H1 (cell line): ENCODE results near the gene MARCHF3. TPM values are rescaled to one million over a fixed set of nuclear protein-coding genes. Genes with fewer than 3 reads are reported as not detected.

Experiments
- CTCF ChIA-PET: fragments of 300-600 bp; sonication (Branson Sonifier 250); formaldehyde crosslinking; loops from one replicate; lab custom pipeline; 2021; ENCODE audit not compliant: partially characterized antibody; lab: Charles Lee
- POLR2A ChIA-PET: fragments of 300-600 bp; sonication (Branson Sonifier 250); formaldehyde crosslinking; loops from one replicate; lab custom pipeline; 2021; ENCODE audit warnings: inconsistent platforms; ENCODE audit not compliant: partially characterized antibody; lab: Charles Lee
- DNase-seq, 2 experiments: peaks; one replicate each; pipeline versions ENCODE4 v3.0.0 to v3.0.0-alpha.2; 2010 to 2022; ENCODE audit warnings: low spot score in 2 of 2, low read depth in 1 of 2, mixed read lengths in 1 of 2
- FAIRE-seq: peaks from 2 replicates; lab custom pipeline; 2011; peaks lifted over from hg19 to GRCh38; lab: Jason Lieb, UNC
- H2AFZ ChIP-seq: 2 replicates; pipeline ENCODE4 v1.8.1; 2012; ENCODE audit warnings: low read length, inconsistent platforms
- H2AK5ac ChIP-seq: 2 replicates; pipeline ENCODE4 v1.6.1; 2013; ENCODE audit warnings: low read depth, low read length
- H2BK120ac ChIP-seq: replicated peaks from 2 replicates; pipeline ENCODE3; 2013; ENCODE audit warnings: low read depth, low read length, inconsistent platforms
- H2BK12ac ChIP-seq: 2 replicates; pipeline ENCODE4 v1.6.1; 2013; ENCODE audit warnings: low read depth, low read length
- H2BK15ac ChIP-seq: 2 replicates; pipeline ENCODE4 v1.6.1; 2013; ENCODE audit warnings: low read length
- H2BK20ac ChIP-seq: 2 replicates; pipeline ENCODE4 v1.6.1; 2013; ENCODE audit warnings: low read length
- H2BK5ac ChIP-seq: 2 replicates; pipeline ENCODE4 v1.6.1; 2013; ENCODE audit warnings: low read depth, low read length
- H3K14ac ChIP-seq: 2 replicates; pipeline ENCODE4 v1.6.1; 2013; ENCODE audit warnings: inconsistent platforms; ENCODE audit not compliant: insufficient read length
- H3K18ac ChIP-seq: 2 replicates; pipeline ENCODE4 v1.6.1; 2013; ENCODE audit warnings: low read length; ENCODE audit errors: extremely low read depth
- H3K23ac ChIP-seq: 2 replicates; pipeline ENCODE4 v1.6.1; 2013; ENCODE audit warnings: inconsistent platforms; ENCODE audit not compliant: insufficient read length
- H3K23me2 ChIP-seq: 2 replicates; pipeline ENCODE4 v1.6.1; 2013; ENCODE audit warnings: low read depth, low read length
- H3K27ac ChIP-seq: 2 replicates; pipeline ENCODE4 v1.6.1; 2011; ENCODE audit warnings: low read depth, low read length, inconsistent platforms
- H3K27me3 ChIP-seq, 4 experiments: replicated peaks in 1 of 4; 1 replicate in 1 of 4; 2 replicates in 3 of 4; pipeline versions ENCODE4 v1.6.1 to v1.8.1; 2011 to 2013; ENCODE audit warnings: low read length in 3 of 4, mild to moderate bottlenecking in 3 of 4, inconsistent platforms in 2 of 4, mixed read lengths in 2 of 4, moderate library complexity in 1 of 4; ENCODE audit not compliant: control insufficient read depth in 3 of 4, insufficient read depth in 3 of 4; ENCODE audit errors: extremely low read depth in 1 of 4
- H3K36me3 ChIP-seq, 4 experiments: 2 replicates each; pipeline versions ENCODE4 v1.6.1 to v1.8.1; 2011 to 2013; ENCODE audit warnings: mild to moderate bottlenecking in 4 of 4, low read length in 3 of 4, moderate library complexity in 2 of 4, control low read depth in 1 of 4, inconsistent platforms in 1 of 4; ENCODE audit not compliant: insufficient read depth in 4 of 4, control insufficient read depth in 2 of 4
- H3K4ac ChIP-seq: replicated peaks from 2 replicates; pipeline ENCODE3; 2013; ENCODE audit warnings: low read length, low read depth, mixed read lengths, inconsistent platforms; ENCODE audit not compliant: insufficient read length
- H3K4me1 ChIP-seq, 4 experiments: replicated peaks in 1 of 4; 1 replicate in 1 of 4; 2 replicates in 3 of 4; pipeline versions ENCODE4 v1.6.1 to v1.8.1; 2011 to 2013; ENCODE audit warnings: low read length in 3 of 4, inconsistent platforms in 2 of 4, mixed read lengths in 1 of 4; ENCODE audit not compliant: insufficient read depth in 4 of 4, control insufficient read depth in 3 of 4
- H3K4me2 ChIP-seq, 2 experiments: 2 replicates each; pipeline versions ENCODE4 v1.6.1 to v1.8.1; 2011 to 2013; ENCODE audit warnings: low read depth in 2 of 2, low read length in 2 of 2, control low read depth in 1 of 2, inconsistent platforms in 1 of 2, mild to moderate bottlenecking in 1 of 2; ENCODE audit not compliant: insufficient read depth in 1 of 2
- H3K4me3 ChIP-seq, 4 experiments: fragments of 200-600, 300-600 bp in 1 of 4; sonication (generic), shearing (Covaris generic), sonication (Bioruptor Twin) in 1 of 4; 2 replicates each; pipeline versions ENCODE4 v1.5.1 to v1.8.1; 2011 to 2016; ENCODE audit warnings: low read length in 4 of 4, low read depth in 3 of 4, control low read depth in 2 of 4, inconsistent platforms in 2 of 4, mild to moderate bottlenecking in 2 of 4, mixed read lengths in 1 of 4, moderate library complexity in 1 of 4; ENCODE audit not compliant: insufficient read depth in 2 of 4; ENCODE audit errors: extremely low read depth in 1 of 4
- H3K56ac ChIP-seq: replicated peaks from 2 replicates; pipeline ENCODE3; 2013; ENCODE audit warnings: low read depth, mild to moderate bottlenecking, mixed read lengths, low read length, inconsistent platforms; ENCODE audit not compliant: insufficient read length
- H3K79me1 ChIP-seq: 2 replicates; pipeline ENCODE4 v1.6.1; 2013; ENCODE audit warnings: low read depth, low read length, control low read depth
- H3K79me2 ChIP-seq, 2 experiments: 2 replicates each; pipeline versions ENCODE4 v1.6.1 to v1.8.1; 2012 to 2013; ENCODE audit warnings: low read length in 2 of 2, mild to moderate bottlenecking in 2 of 2, inconsistent platforms in 1 of 2; ENCODE audit not compliant: insufficient read depth in 2 of 2, control insufficient read depth in 1 of 2
- H3K9ac ChIP-seq, 4 experiments: replicated peaks in 1 of 4; 1 replicate in 1 of 4; 2 replicates in 3 of 4; pipeline versions ENCODE4 v1.6.1 to v1.8.1; 2011 to 2013; ENCODE audit warnings: low read depth in 3 of 4, low read length in 3 of 4, control low read depth in 2 of 4, mild to moderate bottlenecking in 2 of 4, moderate library complexity in 2 of 4, inconsistent platforms in 1 of 4; ENCODE audit errors: extremely low read depth in 1 of 4
- H3K9me3 ChIP-seq, 2 experiments: 2 replicates each; pipeline versions ENCODE4 v1.6.1 to v1.8.1; 2012 to 2013; ENCODE audit warnings: mild to moderate bottlenecking in 2 of 2, moderate library complexity in 2 of 2, control low read depth in 1 of 2, inconsistent platforms in 1 of 2, low read depth in 1 of 2, low read length in 1 of 2, mixed read lengths in 1 of 2; ENCODE audit not compliant: insufficient read depth in 2 of 2
- H4K20me1 ChIP-seq, 2 experiments: replicated peaks in 1 of 2; 2 replicates each; pipeline versions ENCODE3 to v1.8.1; 2011 to 2013; ENCODE audit warnings: inconsistent platforms in 2 of 2, low read length in 2 of 2, mild to moderate bottlenecking in 1 of 2; ENCODE audit not compliant: insufficient read depth in 2 of 2, control insufficient read depth in 1 of 2
- H4K5ac ChIP-seq: 2 replicates; pipeline ENCODE4 v1.6.1; 2013; ENCODE audit warnings: low read length, low read depth, mixed read lengths, inconsistent platforms; ENCODE audit not compliant: insufficient read length
- H4K8ac ChIP-seq: 2 replicates; pipeline ENCODE4 v1.8.0; 2013; ENCODE audit warnings: mild to moderate bottlenecking, moderate library complexity, low read length, inconsistent platforms; ENCODE audit not compliant: insufficient read depth; ENCODE audit errors: extremely low read depth
- H4K91ac ChIP-seq: replicated peaks from 2 replicates; pipeline ENCODE3; 2013; ENCODE audit warnings: low read length, mixed read lengths, inconsistent platforms; ENCODE audit not compliant: insufficient read length
- CHD1 ChIP-seq: IDR thresholded peaks from 2 replicates; pipeline ENCODE4 v1.6.1; 2012; ENCODE audit warnings: low read depth, low read length, improper control_type of control experiment
- EP300 ChIP-seq, 2 experiments: IDR thresholded peaks; 1 replicate in 1 of 2; 2 replicates in 1 of 2; pipeline ENCODE4 v1.6.1; 2011 to 2012; ENCODE audit warnings: low read depth in 2 of 2, low read length in 2 of 2, mild to moderate bottlenecking in 2 of 2, borderline replicate concordance in 1 of 2, inconsistent platforms in 1 of 2, moderate library complexity in 1 of 2
- EZH2 ChIP-seq: fragments of 200-600 bp; sonication (generic); IDR thresholded peaks from 2 replicates; pipeline ENCODE4 v1.7.1; 2012; ENCODE audit warnings: low read depth, mild to moderate bottlenecking, moderate library complexity, low read length, inconsistent platforms; ENCODE audit not compliant: severe bottlenecking
- GABPA ChIP-seq: IDR thresholded peaks from 2 replicates; pipeline ENCODE4 v1.6.1; 2011; ENCODE audit warnings: mild to moderate bottlenecking, low read length, moderate library complexity, borderline replicate concordance; ENCODE audit not compliant: insufficient read depth
- JUN ChIP-seq: IDR thresholded peaks from 2 replicates; pipeline ENCODE4 v1.6.1; 2011; ENCODE audit warnings: low read depth, mild to moderate bottlenecking, improper control_type of control experiment, low read length
- POU5F1 ChIP-seq: IDR thresholded peaks from 2 replicates; pipeline ENCODE4 v1.6.1; 2011; ENCODE audit warnings: low read depth, mild to moderate bottlenecking, low read length, moderate library complexity
- RFX5 ChIP-seq: IDR thresholded peaks from 2 replicates; pipeline ENCODE4 v1.6.1; 2011; ENCODE audit warnings: low read depth, low read length, improper control_type of control experiment, borderline replicate concordance
- RXRA ChIP-seq: IDR thresholded peaks from 2 replicates; pipeline ENCODE4 v1.6.1; 2011; ENCODE audit warnings: low read depth, mild to moderate bottlenecking, low read length, moderate library complexity; ENCODE audit not compliant: insufficient read depth
- SP4 ChIP-seq: IDR thresholded peaks from 2 replicates; pipeline ENCODE4 v1.6.1; 2012; ENCODE audit warnings: low read length, inconsistent platforms
- TAF7 ChIP-seq: optimal IDR thresholded peaks from 2 replicates; pipeline ENCODE3; 2011; ENCODE audit warnings: low read depth, mild to moderate bottlenecking, inconsistent platforms, low read length, moderate library complexity, borderline replicate concordance
- WGBS, 2 experiments: shearing (Covaris generic) in 1 of 2; methylation state at CpG; one replicate each; pipeline versions ENCODE4 v1.1.6 to v1.1.7; 2013 to 2015; ENCODE audit warnings: low lambda C conversion rate in 2 of 2, mixed read lengths in 2 of 2, inconsistent platforms in 1 of 2, low coverage in 1 of 2, missing lambda C conversion rate in 1 of 2; ENCODE audit not compliant: insufficient replicate concordance in 2 of 2, insufficient coverage in 1 of 2, insufficient read length in 1 of 2; ENCODE audit errors: extremely low coverage in 1 of 2, missing lambda C conversion rate in 1 of 2; 5-methylcytosine and 5-hydroxymethylcytosine counted together
- polyA plus RNA-seq, 7 experiments: library from polyadenylated mRNA; depleted of rRNA in 3 of 7; stranded (reverse) in 5 of 7; unstranded in 2 of 7; fragments of >200 nt in 5 of 7; fragments of 200-250 nt in 2 of 7; gene quantifications; 1 replicate in 5 of 7; 2 replicates in 1 of 7; 4 replicates in 1 of 7; pipeline versions ENCODE4 v1.2.1 to v1.2.3, GENCODE V29; 2011 to 2013; ENCODE audit warnings: missing spikeins in 2 of 7, mixed read lengths in 2 of 7
- total RNA-seq: library from RNA; stranded (reverse); fragmentation: NEBNext Ultra II Directional; extraction: Animal tissue kit (Norgen Biotek cat#: 25700); gene quantifications from 2 replicates; pipeline ENCODE4 v1.2.1, GENCODE V29; 2021
- TF ChIP-seq, protein P1 (sequence below): IDR thresholded peaks from 2 replicates; pipeline ENCODE4 v1.6.1; 2012; ENCODE audit warnings: inconsistent platforms
- TF ChIP-seq, protein P2 (sequence below): IDR thresholded peaks from 2 replicates; pipeline ENCODE4 v1.6.1; 2012; ENCODE audit warnings: low read length, inconsistent platforms

The MARCHF3 gene
- total and polyA plus RNA-seq, 2 of the 8 experiments (the other 6 are each of a cell fraction or from before 2014, with no cell fraction given), result 12.0 to 16.9 TPM

- POLR2A ChIA-PET, result no interaction called here
- H3K27ac ChIP-seq, result no peak overlapping the region
- TF ChIP-seq RXRA (no peak), CHD1 (no peak), POU5F1 (no peak), RFX5 (no peak), EZH2 (no peak), EP300 (IDR thresholded peaks at IDR 0.05; ENCODE audit: borderline replicate concordance in 1 of 2, low read depth in 2 of 2, low read length in 2 of 2) (no peak), SP4 (no peak), JUN (no peak), TAF7 (no peak), GABPA (no peak)
- TF ChIP-seq, protein P1, sequence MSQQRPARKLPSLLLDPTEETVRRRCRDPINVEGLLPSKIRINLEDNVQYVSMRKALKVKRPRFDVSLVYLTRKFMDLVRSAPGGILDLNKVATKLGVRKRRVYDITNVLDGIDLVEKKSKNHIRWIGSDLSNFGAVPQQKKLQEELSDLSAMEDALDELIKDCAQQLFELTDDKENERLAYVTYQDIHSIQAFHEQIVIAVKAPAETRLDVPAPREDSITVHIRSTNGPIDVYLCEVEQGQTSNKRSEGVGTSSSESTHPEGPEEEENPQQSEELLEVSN, result no peak
- TF ChIP-seq, protein P2, sequence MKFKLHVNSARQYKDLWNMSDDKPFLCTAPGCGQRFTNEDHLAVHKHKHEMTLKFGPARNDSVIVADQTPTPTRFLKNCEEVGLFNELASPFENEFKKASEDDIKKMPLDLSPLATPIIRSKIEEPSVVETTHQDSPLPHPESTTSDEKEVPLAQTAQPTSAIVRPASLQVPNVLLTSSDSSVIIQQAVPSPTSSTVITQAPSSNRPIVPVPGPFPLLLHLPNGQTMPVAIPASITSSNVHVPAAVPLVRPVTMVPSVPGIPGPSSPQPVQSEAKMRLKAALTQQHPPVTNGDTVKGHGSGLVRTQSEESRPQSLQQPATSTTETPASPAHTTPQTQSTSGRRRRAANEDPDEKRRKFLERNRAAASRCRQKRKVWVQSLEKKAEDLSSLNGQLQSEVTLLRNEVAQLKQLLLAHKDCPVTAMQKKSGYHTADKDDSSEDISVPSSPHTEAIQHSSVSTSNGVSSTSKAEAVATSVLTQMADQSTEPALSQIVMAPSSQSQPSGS, result no peak
Measured at GRCh38 chr5:127010362-127010761, 20.0 kb downstream of the MARCHF3 start.

More at GRCh38 chr5:127010362-127010761, 20.0 kb downstream of the MARCHF3 start:
- Histone ChIP-seq H3K14ac (no peak overlapping the region), H3K4me2 (no peak overlapping the region), H4K8ac (no peak overlapping the region), H2AFZ (no peak overlapping the region), H3K18ac (no peak overlapping the region), H3K9me3 (no peaks in the 10 kb centered on the region), H3K4me1 (no peaks in the 10 kb centered on the region; a peak in 1 of 7 replicates), H4K20me1 (no peaks in the 10 kb centered on the region), H3K56ac (no peak overlapping the region), H3K4me3 (no peak overlapping the region), H4K91ac (no peak overlapping the region), H3K27me3 (no peaks in the 10 kb centered on the region), H3K36me3 (no peaks in the 10 kb centered on the region), H3K23ac (no peak overlapping the region), H2BK120ac (no peak overlapping the region), H2BK12ac (no peak overlapping the region), H3K79me2 (peaks cover 0 to 8% of the 10 kb centered on the region in 2 experiments; a peak in 1 of 4 replicates), H3K4ac (no peak overlapping the region), H3K23me2 (no peaks in the 10 kb centered on the region), H4K5ac (no peak overlapping the region), H2BK20ac (no peak overlapping the region), H2AK5ac (no peak overlapping the region), H3K9ac (no peak overlapping the region), H2BK15ac (no peak overlapping the region), H2BK5ac (no peak overlapping the region), H3K79me1 (no peaks in the 10 kb centered on the region; the same call in 1 of the 2 replicates)
- WGBS, 2 experiments, result 93% methylated on average over 2 of the region's 2 CpGs; no CpG with 5 or more reads in 1 of the 2 experiments
- DNase-seq, result no peak
- CTCF ChIA-PET, result no interaction called here
- FAIRE-seq, result no peak
